OCI-LY7 (cell line): Measurements from ENCODE around the gene CELA3B.
"Not testable (repeated sequence)": the region's sequence is repeated elsewhere in the genome, so short reads cannot be mapped to it uniquely, and the experiment has no call there.

Experiments
- EZH2phosphoT487 ChIP-seq: fragments of 200-600 bp; sonication (generic); IDR thresholded peaks from 2 replicates; pipeline ENCODE4 v1.6.1; 2018; ENCODE audit warnings: low read depth, borderline replicate concordance, mild to moderate bottlenecking, mixed run types, antibody characterized with exemption, low read length, moderate library complexity, mixed read lengths
- TF ChIP-seq, protein P1 (sequence below): fragments of 200-600 bp; sonication (generic); conservative IDR thresholded peaks from 2 replicates; pipeline ENCODE4 v1.5.1; 2014; ENCODE audit warnings: mild to moderate bottlenecking, antibody characterized with exemption, low read length, moderate library complexity, mixed read lengths

DNA sequence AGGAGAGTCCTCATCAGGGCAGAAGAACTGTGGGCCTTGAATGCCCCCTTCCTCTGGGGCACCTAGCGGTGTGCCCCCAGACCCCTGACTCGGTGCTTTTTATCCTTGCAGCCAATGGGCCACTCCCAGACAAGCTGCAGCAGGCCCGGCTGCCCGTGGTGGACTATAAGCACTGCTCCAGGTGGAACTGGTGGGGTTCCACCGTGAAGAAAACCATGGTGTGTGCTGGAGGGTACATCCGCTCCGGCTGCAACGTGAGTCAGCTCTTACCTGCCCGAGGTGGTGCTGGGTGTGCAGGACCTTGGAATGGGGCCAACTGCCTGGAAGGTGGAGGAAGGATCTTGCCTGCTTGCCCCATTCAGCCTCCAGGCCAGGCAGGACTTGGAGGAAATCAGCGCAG, 30.4 kb downstream of the CELA3B start:
- TF ChIP-seq, protein P1, sequence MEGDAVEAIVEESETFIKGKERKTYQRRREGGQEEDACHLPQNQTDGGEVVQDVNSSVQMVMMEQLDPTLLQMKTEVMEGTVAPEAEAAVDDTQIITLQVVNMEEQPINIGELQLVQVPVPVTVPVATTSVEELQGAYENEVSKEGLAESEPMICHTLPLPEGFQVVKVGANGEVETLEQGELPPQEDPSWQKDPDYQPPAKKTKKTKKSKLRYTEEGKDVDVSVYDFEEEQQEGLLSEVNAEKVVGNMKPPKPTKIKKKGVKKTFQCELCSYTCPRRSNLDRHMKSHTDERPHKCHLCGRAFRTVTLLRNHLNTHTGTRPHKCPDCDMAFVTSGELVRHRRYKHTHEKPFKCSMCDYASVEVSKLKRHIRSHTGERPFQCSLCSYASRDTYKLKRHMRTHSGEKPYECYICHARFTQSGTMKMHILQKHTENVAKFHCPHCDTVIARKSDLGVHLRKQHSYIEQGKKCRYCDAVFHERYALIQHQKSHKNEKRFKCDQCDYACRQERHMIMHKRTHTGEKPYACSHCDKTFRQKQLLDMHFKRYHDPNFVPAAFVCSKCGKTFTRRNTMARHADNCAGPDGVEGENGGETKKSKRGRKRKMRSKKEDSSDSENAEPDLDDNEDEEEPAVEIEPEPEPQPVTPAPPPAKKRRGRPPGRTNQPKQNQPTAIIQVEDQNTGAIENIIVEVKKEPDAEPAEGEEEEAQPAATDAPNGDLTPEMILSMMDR = not testable (repeated sequence)
- not testable (repeated sequence) for TF ChIP-seq EZH2phosphoT487
